D721Med (cell line): ENCODE measurements around the gene CCDC102A.

Experiments used
- DNase-seq: peaks from one replicate; pipeline ENCODE4 v3.0.0; 2011; ENCODE audit warnings: low spot score; ENCODE audit not compliant: insufficient read length
- FAIRE-seq: peaks from 2 replicates; lab custom pipeline; 2011; peaks lifted over from hg19 to GRCh38; lab: Jason Lieb, UNC
- CTCF ChIP-seq: IDR thresholded peaks from 2 replicates; pipeline ENCODE4 v1.5.1; 2012; ENCODE audit warnings: mild to moderate bottlenecking, control low read depth; ENCODE audit not compliant: insufficient read depth; ENCODE audit errors: missing control alignments

CCDC102A gene

GRCh38 chr16:57462209-57462977 lies 74.0 kb downstream of the CCDC102A start, which contains the start of gene POLR2C:
TSS of gene POLR2C (plus strand) at chr16:57462679. CDS start at chr16:57462725, 46 bp downstream.
- DNase-seq (peak; percentile 47), FAIRE-seq (no peak)
- peak; percentile 89 for TF ChIP-seq CTCF
